Activated naive CD8-positive, alpha-beta T cell treated with anti-CD3 and anti-CD28 coated beads for 36 hours (primary cell): ENCODE measurements around the gene EPG5. TPM values are rescaled to one million over a fixed set of nuclear protein-coding genes. Genes with fewer than 3 reads are reported as not detected.
"Not testable (repeated sequence)": the region's sequence is repeated elsewhere in the genome, so short reads cannot be mapped to it uniquely, and the experiment has no call there.

Experiments used
- DNase-seq: peaks from one replicate; pipeline ENCODE4 v3.0.0; 2021
- H3K27ac Mint-ChIP-seq: one replicate; pipeline ENCODE4 v1.8.0; 2022; ENCODE audit warnings: mild to moderate bottlenecking, moderate library complexity, mixed read lengths
- H3K27me3 Mint-ChIP-seq: one replicate; pipeline ENCODE4 v1.8.0; 2022; ENCODE audit warnings: mild to moderate bottlenecking, mixed read lengths
- H3K36me3 Mint-ChIP-seq: one replicate; pipeline ENCODE4 v1.8.0; 2021; ENCODE audit warnings: mild to moderate bottlenecking, mixed read lengths
- H3K4me1 Mint-ChIP-seq: one replicate; pipeline ENCODE4 v1.8.0; 2021; ENCODE audit warnings: mixed read lengths
- H3K4me3 Mint-ChIP-seq: one replicate; pipeline ENCODE4 v1.8.0; 2022; ENCODE audit warnings: mild to moderate bottlenecking, moderate library complexity, mixed read lengths
- H3K9me3 Mint-ChIP-seq: one replicate; pipeline ENCODE4 v1.8.0; 2022; ENCODE audit warnings: mixed read lengths
- total RNA-seq, 2 experiments: library from RNA; stranded (reverse); gene quantifications; one replicate each; pipeline ENCODE4 v1.2.3, GENCODE V29; 2021

The EPG5 gene
- total RNA-seq, 2 experiments from 2014 or later: 12.9 to 13.8 TPM

- peaks cover 4% of the 10 kb centered on the region for H3K4me1 Mint-ChIP-seq
- DNase-seq: no peak
Observed at GRCh38 chr18:45820106-45820745, 146.9 kb downstream of the EPG5 start.

GRCh38 chr18:45818765-45819164 lies 148.4 kb downstream of the EPG5 start:
- not testable (repeated sequence) for H3K27me3 Mint-ChIP-seq, H3K36me3 Mint-ChIP-seq, DNase-seq, H3K27ac Mint-ChIP-seq, H3K4me3 Mint-ChIP-seq, H3K9me3 Mint-ChIP-seq, H3K4me1 Mint-ChIP-seq

More at GRCh38 chr18:45820106-45820745, 146.9 kb downstream of the EPG5 start:
- H3K4me3 Mint-ChIP-seq: no peak overlapping the region
- peaks cover 4% of the 10 kb centered on the region for H3K27me3 Mint-ChIP-seq
- H3K9me3 Mint-ChIP-seq: peaks cover 3% of the 10 kb centered on the region
- no peak overlapping the region for H3K27ac Mint-ChIP-seq
- H3K36me3 Mint-ChIP-seq: peaks cover 2% of the 10 kb centered on the region

GRCh38 chr18:45817543-45817942 lies 149.6 kb downstream of the EPG5 start:
- no peaks in the 10 kb centered on the region for H3K4me1 Mint-ChIP-seq
- peaks cover 2% of the 10 kb centered on the region for H3K36me3 Mint-ChIP-seq
- no peak overlapping the region for H3K4me3 Mint-ChIP-seq
- no peak overlapping the region for H3K27ac Mint-ChIP-seq
- peaks cover 4% of the 10 kb centered on the region for H3K27me3 Mint-ChIP-seq
- no peak for DNase-seq
- peaks cover 5% of the 10 kb centered on the region for H3K9me3 Mint-ChIP-seq

GRCh38 chr18:45814733-45815132 lies 152.4 kb downstream of the EPG5 start:
- H3K9me3 Mint-ChIP-seq, H3K4me1 Mint-ChIP-seq, DNase-seq, H3K4me3 Mint-ChIP-seq, H3K27ac Mint-ChIP-seq, H3K27me3 Mint-ChIP-seq, H3K36me3 Mint-ChIP-seq: not testable (repeated sequence)

- H3K4me1 Mint-ChIP-seq: peaks cover 26% of the 10 kb centered on the region
- DNase-seq, H3K27me3 Mint-ChIP-seq, H3K27ac Mint-ChIP-seq, H3K4me3 Mint-ChIP-seq: not testable (repeated sequence)
- H3K36me3 Mint-ChIP-seq: peaks cover 18% of the 10 kb centered on the region
- peaks cover 17% of the 10 kb centered on the region for H3K9me3 Mint-ChIP-seq
Observed at GRCh38 chr18:45807144-45807543, 160.0 kb downstream of the EPG5 start.

- H3K36me3 Mint-ChIP-seq: peaks cover 18% of the 10 kb centered on the region
- peaks cover 26% of the 10 kb centered on the region for H3K4me1 Mint-ChIP-seq
- no peak overlapping the region for H3K27ac Mint-ChIP-seq
- H3K4me3 Mint-ChIP-seq: no peak overlapping the region
- DNase-seq: no peak
- peaks cover 8% of the 10 kb centered on the region for H3K27me3 Mint-ChIP-seq
- H3K9me3 Mint-ChIP-seq: peaks cover 17% of the 10 kb centered on the region
Observed at GRCh38 chr18:45806226-45806625, 160.9 kb downstream of the EPG5 start.

- Mint-ChIP-seq H3K36me3 (peaks cover 18% of the 10 kb centered on the region), H3K9me3 (peaks cover 17% of the 10 kb centered on the region), H3K4me3 (no peak overlapping the region), H3K27me3 (peaks cover 8% of the 10 kb centered on the region), H3K27ac (no peak overlapping the region), H3K4me1 (peaks cover 24% of the 10 kb centered on the region)
- no peak for DNase-seq
Observed at GRCh38 chr18:45805551-45805950, 161.6 kb downstream of the EPG5 start.

- Mint-ChIP-seq H3K4me1 (peaks cover 11% of the 10 kb centered on the region), H3K27me3 (peaks cover 8% of the 10 kb centered on the region), H3K27ac (peak overlapping the region; percentile 57), H3K9me3 (peaks cover 9% of the 10 kb centered on the region), H3K4me3 (no peak overlapping the region), H3K36me3 (peaks cover 13% of the 10 kb centered on the region)
- DNase-seq: peak; percentile 32
Observed at GRCh38 chr18:45802814-45803492, 164.2 kb downstream of the EPG5 start.

- Mint-ChIP-seq H3K27ac (no peak overlapping the region), H3K36me3 (peaks cover 12% of the 10 kb centered on the region), H3K4me3 (no peak overlapping the region), H3K4me1 (peaks cover 11% of the 10 kb centered on the region), H3K27me3 (peaks cover 8% of the 10 kb centered on the region), H3K9me3 (peaks cover 11% of the 10 kb centered on the region)
- no peak for DNase-seq
Observed at GRCh38 chr18:45801416-45802004, 165.6 kb downstream of the EPG5 start.

Other genes with a start within 250 kb of the EPG5 start
- gene SLC14A1, start 243.1 kb downstream of the EPG5 start, total RNA-seq: 1 to 10 TPM; 1.1 to 1.4 TPM
- gene SIGLEC15, start 141.7 kb downstream of the EPG5 start, total RNA-seq: not detected
- 10 to 100 TPM; 21.6 to 22.0 TPM for gene PSTPIP2, start 104.9 kb upstream of the EPG5 start, total RNA-seq
- gene ATP5F1A, start 131.0 kb upstream of the EPG5 start, total RNA-seq: 100 to 1,000 TPM; 519 to 526 TPM
- 10 to 100 TPM; 61.1 to 66.3 TPM for gene HAUS1, start 137.1 kb upstream of the EPG5 start, total RNA-seq